PC-9 (cell line): ENCODE results near the gene DCDC2B. TPM values are rescaled to one million over a fixed set of nuclear protein-coding genes. Genes with fewer than 3 reads are reported as not detected.

Experiments
- BruUV-seq: library from RNA; stranded (reverse); fragments of 400-500 nt; replicated peaks from 2 replicates; lab custom pipeline; 2021; lab: Mats Ljungman, UMichigan
- CTCF ChIA-PET: fragments of 300-600 bp; sonication (Branson Sonifier 250); formaldehyde crosslinking; loops from one replicate; lab custom pipeline; 2022; ENCODE audit warnings: antibody characterized with exemption; lab: Charles Lee
- POLR2A ChIA-PET: fragments of 300-600 bp; sonication (Branson Sonifier 250); formaldehyde crosslinking; loops from one replicate; lab custom pipeline; 2022; ENCODE audit warnings: antibody characterized with exemption; ENCODE audit not compliant: unreplicated experiment; lab: Charles Lee
- DNase-seq, 2 experiments: peaks; one replicate each; pipeline versions ENCODE4 v3.0.0 to v3.0.0-alpha.2; 2015 to 2022; ENCODE audit warnings: mixed read lengths in 1 of 2
- H2AFZ ChIP-seq: fragments of 200-600 bp; sonication (generic); 2 replicates; pipeline ENCODE4 v1.8.1; 2017; ENCODE audit warnings: antibody characterized with exemption
- H3F3A ChIP-seq: fragments of 200-600 bp; sonication (generic); 2 replicates; pipeline ENCODE4 v1.8.1; 2017; ENCODE audit warnings: antibody characterized with exemption, mild to moderate bottlenecking, low read depth; ENCODE audit not compliant: insufficient read depth
- H3K27ac ChIP-seq: fragments of 200-600 bp; sonication (generic); 2 replicates; pipeline ENCODE4 v1.6.1; 2016; ENCODE audit warnings: mixed run types
- H3K27me3 ChIP-seq: fragments of 200-600 bp; sonication (generic); 2 replicates; pipeline ENCODE4 v1.6.1; 2016; ENCODE audit warnings: low read depth, mixed run types; ENCODE audit not compliant: insufficient read depth
- H3K36me3 ChIP-seq: fragments of 200-600 bp; sonication (generic); 2 replicates; pipeline ENCODE4 v1.6.1; 2016; ENCODE audit warnings: low read depth, mixed run types
- H3K4me1 ChIP-seq: fragments of 200-600 bp; sonication (generic); replicated peaks from 2 replicates; pipeline ENCODE4 v1.6.1; 2016; ENCODE audit warnings: mixed run types; ENCODE audit not compliant: insufficient read depth
- H3K4me2 ChIP-seq: fragments of 200-600 bp; sonication (generic); 2 replicates; pipeline ENCODE4 v1.6.1; 2017; ENCODE audit warnings: mixed run types
- H3K4me3 ChIP-seq: fragments of 200-600 bp; sonication (generic); 2 replicates; pipeline ENCODE4 v1.6.1; 2016; ENCODE audit warnings: mixed run types
- H3K79me2 ChIP-seq: fragments of 200-600 bp; sonication (generic); 2 replicates; pipeline ENCODE4 v1.6.1; 2017; ENCODE audit warnings: low read depth, mixed run types
- H3K9me2 ChIP-seq: fragments of 200-600 bp; sonication (generic); 2 replicates; pipeline ENCODE4 v1.8.1; 2017; ENCODE audit warnings: mild to moderate bottlenecking; ENCODE audit not compliant: insufficient read depth
- H3K9me3 ChIP-seq: fragments of 200-600 bp; sonication (generic); 2 replicates; pipeline ENCODE4 v1.8.1; 2016; ENCODE audit warnings: low read depth; ENCODE audit not compliant: insufficient read depth
- H4K20me1 ChIP-seq: fragments of 200-600 bp; sonication (generic); 2 replicates; pipeline ENCODE4 v1.8.1; 2017; ENCODE audit not compliant: insufficient read depth
- EZH2 ChIP-seq: fragments of 200-600 bp; sonication (generic); IDR thresholded peaks from 2 replicates; pipeline ENCODE4 v1.8.0; 2017; ENCODE audit warnings: antibody characterized with exemption, low read depth
- intact Hi-C: fragments of 100-400 bp; cut with micrococcal nuclease; formaldehyde crosslinking; loops from one replicate; pipeline ENCODE4 v1.10.0; 2022; ENCODE audit not compliant: unreplicated experiment
- total RNA-seq: library from RNA; stranded (reverse); gene quantifications from 2 replicates; pipeline ENCODE4 v1.2.3, GENCODE V29; 2021
- TF ChIP-seq, protein P1 (sequence below): fragments of 200-600 bp; sonication (generic); conservative IDR thresholded peaks from 2 replicates; pipeline ENCODE4 v1.6.1; 2017; ENCODE audit warnings: mixed run types, antibody characterized with exemption, mild to moderate bottlenecking, moderate library complexity

Gene DCDC2B
- total RNA-seq, 1 experiment from 2014 or later = not detected

DNA sequence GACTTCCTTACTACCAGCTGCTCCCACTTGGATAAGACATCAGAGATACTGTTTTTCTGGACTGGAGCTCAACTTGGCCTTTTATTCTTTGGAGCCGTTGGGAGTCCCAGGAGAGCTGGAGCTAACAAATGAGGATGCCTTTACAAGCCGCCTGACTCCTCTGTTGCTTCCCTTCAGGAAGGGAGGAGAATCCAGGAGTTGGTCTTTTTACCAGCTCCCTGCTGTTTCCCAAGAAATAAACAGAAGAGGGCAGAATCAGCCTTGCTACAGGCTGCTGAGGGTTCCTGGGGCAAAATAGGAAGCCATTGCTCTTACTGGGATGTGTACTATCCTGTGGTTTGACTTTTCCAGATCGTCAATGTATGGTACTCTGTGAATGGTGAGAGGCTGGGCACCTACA lies 14.8 kb downstream of the DCDC2B start:
- no peak for DNase-seq
- no peaks in the 10 kb centered on the region for H3K9me3 ChIP-seq
- ChIA-PET CTCF (no interaction called here), POLR2A (interaction anchor here (0.8 kb wide), 1 partner anchor 30 kb away, joined by 7 read pairs; no protein-coding TSS in a partner anchor)
- peaks cover 46% of the 10 kb centered on the region for H3K79me2 ChIP-seq
- H3K9me2 ChIP-seq = no peaks in the 10 kb centered on the region
- peak overlapping the region; percentile 85; the same call in 1 of the 2 replicates for H3K4me3 ChIP-seq
- TF ChIP-seq, protein P1, sequence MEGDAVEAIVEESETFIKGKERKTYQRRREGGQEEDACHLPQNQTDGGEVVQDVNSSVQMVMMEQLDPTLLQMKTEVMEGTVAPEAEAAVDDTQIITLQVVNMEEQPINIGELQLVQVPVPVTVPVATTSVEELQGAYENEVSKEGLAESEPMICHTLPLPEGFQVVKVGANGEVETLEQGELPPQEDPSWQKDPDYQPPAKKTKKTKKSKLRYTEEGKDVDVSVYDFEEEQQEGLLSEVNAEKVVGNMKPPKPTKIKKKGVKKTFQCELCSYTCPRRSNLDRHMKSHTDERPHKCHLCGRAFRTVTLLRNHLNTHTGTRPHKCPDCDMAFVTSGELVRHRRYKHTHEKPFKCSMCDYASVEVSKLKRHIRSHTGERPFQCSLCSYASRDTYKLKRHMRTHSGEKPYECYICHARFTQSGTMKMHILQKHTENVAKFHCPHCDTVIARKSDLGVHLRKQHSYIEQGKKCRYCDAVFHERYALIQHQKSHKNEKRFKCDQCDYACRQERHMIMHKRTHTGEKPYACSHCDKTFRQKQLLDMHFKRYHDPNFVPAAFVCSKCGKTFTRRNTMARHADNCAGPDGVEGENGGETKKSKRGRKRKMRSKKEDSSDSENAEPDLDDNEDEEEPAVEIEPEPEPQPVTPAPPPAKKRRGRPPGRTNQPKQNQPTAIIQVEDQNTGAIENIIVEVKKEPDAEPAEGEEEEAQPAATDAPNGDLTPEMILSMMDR = no peak
- no peak for TF ChIP-seq EZH2
- H3K36me3 ChIP-seq = peaks cover 38% of the 10 kb centered on the region
- no TSS peak for BruUV-seq
- no peaks in the 10 kb centered on the region for H3K27me3 ChIP-seq
- H3K4me1 ChIP-seq = peaks cover 25% of the 10 kb centered on the region
- intact Hi-C loops = loop anchor here (10.0 kb wide), 1 partner anchor 171 kb away; the partner anchor contains the start of gene BSDC1
- peaks cover 35% of the 10 kb centered on the region; the same call in 1 of the 2 replicates for H3F3A ChIP-seq
- H3K4me2 ChIP-seq = peak overlapping the region; percentile 99
- H3K27ac ChIP-seq = no peak overlapping the region
- peaks cover 7% of the 10 kb centered on the region; the same call in 1 of the 2 replicates for H4K20me1 ChIP-seq
- no peak overlapping the region for H2AFZ ChIP-seq

DNA sequence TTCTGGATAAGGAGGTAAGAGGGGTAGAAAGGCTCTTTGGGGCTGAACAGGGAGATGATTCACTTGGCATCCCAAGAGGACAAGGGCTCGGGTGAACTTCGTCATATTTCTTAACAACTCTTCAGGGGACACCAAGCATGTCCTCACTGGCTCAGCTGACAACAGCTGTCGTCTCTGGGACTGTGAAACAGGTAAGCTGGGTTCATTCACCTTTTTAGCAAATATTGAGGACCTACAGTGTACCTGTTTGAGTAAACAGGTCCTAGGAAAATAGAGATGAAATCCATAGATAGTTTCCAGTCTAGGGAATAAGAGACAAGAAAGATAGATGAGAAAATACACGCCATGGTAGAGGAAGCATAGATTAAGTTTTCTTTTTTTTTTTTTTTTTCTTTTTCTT lies 15.4 kb downstream of the DCDC2B start:
- ChIA-PET POLR2A (no interaction called here), CTCF (interaction anchor here (0.7 kb wide), 1 partner anchor 23 kb away, joined by 3 read pairs; the partner anchor contains the start of gene FAM167B)
- peaks cover 46% of the 10 kb centered on the region for H3K79me2 ChIP-seq
- no peak overlapping the region for H3K4me2 ChIP-seq
- H2AFZ ChIP-seq = no peak overlapping the region
- no peak overlapping the region for H3K27ac ChIP-seq
- H3K4me1 ChIP-seq = peaks cover 25% of the 10 kb centered on the region
- peaks cover 42% of the 10 kb centered on the region for H3K36me3 ChIP-seq
- no peak for TF ChIP-seq EZH2
- TF ChIP-seq, protein P1 = no peak
- intact Hi-C loops = loop anchor here (10.0 kb wide), 1 partner anchor 171 kb away; the partner anchor contains the start of gene BSDC1
- peaks cover 39% of the 10 kb centered on the region; the same call in 1 of the 2 replicates for H3F3A ChIP-seq
- H3K9me3 ChIP-seq = no peaks in the 10 kb centered on the region
- no peak overlapping the region for H3K4me3 ChIP-seq
- no peaks in the 10 kb centered on the region for H3K27me3 ChIP-seq
- peaks cover 11% of the 10 kb centered on the region; the same call in 1 of the 2 replicates for H4K20me1 ChIP-seq
- BruUV-seq = no TSS peak
- H3K9me2 ChIP-seq = no peaks in the 10 kb centered on the region
- DNase-seq = no peak

DNA sequence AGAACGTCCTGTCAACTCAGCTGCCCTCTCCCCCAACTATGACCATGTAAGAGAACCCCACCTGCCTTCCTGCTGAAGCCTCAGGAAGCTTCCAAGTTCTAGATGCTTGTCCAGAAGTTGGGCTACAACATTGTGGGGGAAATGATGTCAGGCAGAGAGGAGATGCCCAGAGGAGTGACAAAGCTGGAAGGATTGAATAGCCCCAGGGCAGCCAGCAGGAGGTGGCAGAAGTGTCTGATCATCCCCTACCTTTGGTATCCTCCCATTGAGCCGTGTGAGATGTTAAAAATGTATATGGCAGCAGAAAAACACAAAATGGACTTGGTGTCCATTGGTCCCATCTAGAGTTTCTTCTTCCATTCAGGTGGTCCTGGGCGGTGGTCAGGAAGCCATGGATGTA lies 19.9 kb downstream of the DCDC2B start:
- POLR2A ChIA-PET = no interaction called here
- intact Hi-C loops = loop anchor here (10.0 kb wide), 1 partner anchor 166 kb away; the partner anchor contains the start of gene BSDC1

More for the DNA sequence above, 19.9 kb downstream of the DCDC2B start:
- no peaks in the 10 kb centered on the region for H3K27me3 ChIP-seq
- CTCF ChIA-PET = no interaction called here
- H4K20me1 ChIP-seq = peaks cover 11% of the 10 kb centered on the region; the same call in 1 of the 2 replicates
- no peak overlapping the region for H2AFZ ChIP-seq
- H3K4me3 ChIP-seq = no peak overlapping the region
- peaks cover 3% of the 10 kb centered on the region for H3K4me1 ChIP-seq
- H3F3A ChIP-seq = peaks cover 46% of the 10 kb centered on the region; the same call in 1 of the 2 replicates
- DNase-seq = no peak
- peaks cover 45% of the 10 kb centered on the region for H3K36me3 ChIP-seq
- H3K9me3 ChIP-seq = no peaks in the 10 kb centered on the region
- H3K79me2 ChIP-seq = peaks cover 10% of the 10 kb centered on the region
- H3K9me2 ChIP-seq = no peaks in the 10 kb centered on the region
- H3K27ac ChIP-seq = no peak overlapping the region
- TF ChIP-seq, protein P1 = no peak
- no peak for TF ChIP-seq EZH2
- BruUV-seq = no TSS peak
- H3K4me2 ChIP-seq = no peak overlapping the region
